Fibroblast of peridontal ligament (primary cell): ENCODE measurements around the gene PBXIP1.
"Not testable (repeated sequence)": the region's sequence is repeated elsewhere in the genome, so short reads cannot be mapped to it uniquely, and the experiment has no call there.

Experiments
- DNase-seq: peaks from one replicate; pipeline ENCODE4 v3.0.0-alpha.2; 2010; ENCODE audit errors: extremely low read depth

Gene PBXIP1

GRCh38 chr1:154937085-154937987 lies 18.6 kb downstream of the PBXIP1 start:
- DNase-seq = peak; percentile 98

GRCh38 chr1:154936555-154937084 lies 19.3 kb downstream of the PBXIP1 start, which contains the start of gene PMVK:
Gene PMVK, minus strand, starts transcription at chr1:154936719. Its CDS starts 34 bp downstream, at chr1:154936685.
- peak; percentile 97 for DNase-seq

GRCh38 chr1:154935749-154936554 lies 19.9 kb downstream of the PBXIP1 start:
- DNase-seq = no peak

GRCh38 chr1:154934358-154934948 lies 21.4 kb downstream of the PBXIP1 start:
- DNase-seq = no peak

- DNase-seq = no peak
These were observed 23.9 kb downstream of the PBXIP1 start for GRCh38 chr1:154931940-154932487.

GRCh38 chr1:154926201-154926600 lies 29.7 kb downstream of the PBXIP1 start:
- no peak for DNase-seq

GRCh38 chr1:154925335-154926170 lies 30.3 kb downstream of the PBXIP1 start:
- no peak for DNase-seq

- no peak for DNase-seq
These were observed 32.2 kb downstream of the PBXIP1 start for GRCh38 chr1:154923695-154924094.

- no peak for DNase-seq
These were observed 42.6 kb downstream of the PBXIP1 start for GRCh38 chr1:154913273-154913672.

GRCh38 chr1:154912755-154913154 lies 43.1 kb downstream of the PBXIP1 start:
- no peak for DNase-seq

- DNase-seq = no peak
These were observed 44.0 kb downstream of the PBXIP1 start for GRCh38 chr1:154911691-154912550.

GRCh38 chr1:154910851-154911250 lies 45.0 kb downstream of the PBXIP1 start:
- DNase-seq = no peak

GRCh38 chr1:154908937-154909336 lies 47.0 kb downstream of the PBXIP1 start:
- DNase-seq = no peak

GRCh38 chr1:154908129-154908528 lies 47.8 kb downstream of the PBXIP1 start:
- not testable (repeated sequence) for DNase-seq

GRCh38 chr1:154906621-154907081 lies 49.2 kb downstream of the PBXIP1 start:
- DNase-seq = peak; percentile 3

GRCh38 chr1:154902938-154903566 lies 52.8 kb downstream of the PBXIP1 start:
- peak; percentile 45 for DNase-seq

GRCh38 chr1:154901591-154901990 lies 54.3 kb downstream of the PBXIP1 start:
- DNase-seq = no peak

GRCh38 chr1:154899041-154899440 lies 56.9 kb downstream of the PBXIP1 start:
- DNase-seq = no peak

- no peak for DNase-seq
These were observed 59.1 kb downstream of the PBXIP1 start for GRCh38 chr1:154896771-154897286.
